Large intestine (tissue), 3 donors: ENCODE measurements around the gene NEURL1. TPM values are rescaled to one million over a fixed set of nuclear protein-coding genes. Genes with fewer than 3 reads are reported as not detected.
A peak's percentile ranks its signal among the peaks of the same experiment; 100 is the strongest.

ENCODE experiments used
- DNase-seq, 2 donors: peaks; one replicate each; pipeline versions ENCODE4 v3.0.0 to v3.0.0-alpha.2; 2013
- H3K27ac ChIP-seq: one replicate; pipeline ENCODE4 v1.5.1; 2013; ENCODE audit warnings: low read length
- H3K27me3 ChIP-seq: 2 replicates; pipeline ENCODE4 v1.6.1; 2013; ENCODE audit warnings: low read length; ENCODE audit not compliant: control insufficient read depth, insufficient read depth
- H3K36me3 ChIP-seq: 2 replicates; pipeline ENCODE4 v1.6.1; 2013; ENCODE audit warnings: low read length; ENCODE audit not compliant: control insufficient read depth, insufficient read depth
- H3K4me1 ChIP-seq: one replicate; pipeline ENCODE4 v1.6.1; 2013; ENCODE audit warnings: low read length; ENCODE audit not compliant: control insufficient read depth, insufficient read depth
- H3K4me3 ChIP-seq: one replicate; pipeline ENCODE4 v1.5.1; 2013; ENCODE audit warnings: low read length
- H3K9me3 ChIP-seq: one replicate; pipeline ENCODE4 v1.6.1; 2013; ENCODE audit warnings: mild to moderate bottlenecking, low read depth, low read length, moderate library complexity; ENCODE audit not compliant: control insufficient read depth
- WGBS: methylation state at CpG from one replicate; pipeline ENCODE4 v1.1.5; 2013; ENCODE audit warnings: low lambda C conversion rate; ENCODE audit not compliant: insufficient coverage; 5-methylcytosine and 5-hydroxymethylcytosine counted together
- polyA plus RNA-seq: library from polyadenylated mRNA; unstranded; fragments of 120-200 nt; gene quantifications from one replicate; pipeline ENCODE4 v1.2.1, GENCODE V29; 2013

The NEURL1 gene
- polyA plus RNA-seq, 1 donor: 34.9 TPM

GRCh38 chr10:103576076-103576471 is 82.6 kb downstream of the NEURL1 start:
- Histone ChIP-seq H3K36me3 (peaks cover 4% of the 10 kb centered on the region), H3K4me3 (no peak overlapping the region), H3K9me3 (no peaks in the 10 kb centered on the region), H3K27ac (peak overlapping the region; percentile 7), H3K27me3 (no peaks in the 10 kb centered on the region), H3K4me1 (peaks cover 74% of the 10 kb centered on the region)
- no CpG with 5 or more reads among the region's 1 CpG for WGBS
- no peak for DNase-seq

- Histone ChIP-seq H3K36me3 (peaks cover 4% of the 10 kb centered on the region), H3K27me3 (no peaks in the 10 kb centered on the region), H3K27ac (peak overlapping the region; percentile 78), H3K4me3 (no peak overlapping the region), H3K4me1 (peaks cover 67% of the 10 kb centered on the region), H3K9me3 (no peaks in the 10 kb centered on the region)
- DNase-seq: peak in 1 of 2 donors; percentile 58
- no CpG with 5 or more reads among the region's 2 CpGs for WGBS
Observed at GRCh38 chr10:103576862-103577261, 83.4 kb downstream of the NEURL1 start.

- no CpG with 5 or more reads among the region's 15 CpGs for WGBS
- Histone ChIP-seq H3K36me3 (no peaks in the 10 kb centered on the region), H3K27ac (peak overlapping the region; percentile 78), H3K9me3 (no peaks in the 10 kb centered on the region), H3K4me1 (peaks cover 51% of the 10 kb centered on the region), H3K27me3 (no peaks in the 10 kb centered on the region), H3K4me3 (no peak overlapping the region)
- peak; percentile 82 to 92 for DNase-seq
Observed at GRCh38 chr10:103578782-103579382, 85.4 kb downstream of the NEURL1 start.

DNA sequence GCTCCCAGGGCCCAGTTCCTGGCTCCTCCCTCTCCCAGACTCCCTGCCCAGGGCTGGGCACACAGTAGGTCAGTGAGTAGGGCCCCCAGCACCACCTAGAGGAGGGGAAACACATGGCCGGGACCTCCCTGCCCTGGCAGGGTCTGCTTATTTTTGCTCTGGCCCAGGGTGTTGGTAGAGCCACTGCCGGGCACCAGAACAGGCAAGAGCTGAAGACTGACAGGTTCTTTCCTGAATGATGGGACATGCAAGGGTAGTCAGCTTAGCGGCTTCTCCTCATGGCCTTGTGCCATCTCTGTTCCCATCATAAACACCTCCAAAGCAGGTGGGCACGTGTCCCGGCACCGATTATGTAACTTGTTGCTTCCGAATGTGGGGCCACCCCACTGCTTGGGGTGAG is 86.5 kb downstream of the NEURL1 start:
- no peak overlapping the region for H3K27ac ChIP-seq

GRCh38 chr10:103580430-103580829 is 86.9 kb downstream of the NEURL1 start:
- H3K36me3 ChIP-seq: no peaks in the 10 kb centered on the region
- 92% methylated on average over 2 of the region's 7 CpGs for WGBS
- H3K4me1 ChIP-seq: peaks cover 44% of the 10 kb centered on the region
- no peak for DNase-seq
- no peak overlapping the region for H3K27ac ChIP-seq
- H3K27me3 ChIP-seq: no peaks in the 10 kb centered on the region
- H3K9me3 ChIP-seq: peaks cover 7% of the 10 kb centered on the region
- H3K4me3 ChIP-seq: no peak overlapping the region

More for the DNA sequence above, 86.5 kb downstream of the NEURL1 start:
- no peaks in the 10 kb centered on the region for H3K27me3 ChIP-seq
- no CpG with 5 or more reads among the region's 7 CpGs for WGBS
- peaks cover 5% of the 10 kb centered on the region for H3K9me3 ChIP-seq
- H3K4me1 ChIP-seq: peaks cover 49% of the 10 kb centered on the region
- no peak overlapping the region for H3K4me3 ChIP-seq
- no peaks in the 10 kb centered on the region for H3K36me3 ChIP-seq
- no peak for DNase-seq

DNA sequence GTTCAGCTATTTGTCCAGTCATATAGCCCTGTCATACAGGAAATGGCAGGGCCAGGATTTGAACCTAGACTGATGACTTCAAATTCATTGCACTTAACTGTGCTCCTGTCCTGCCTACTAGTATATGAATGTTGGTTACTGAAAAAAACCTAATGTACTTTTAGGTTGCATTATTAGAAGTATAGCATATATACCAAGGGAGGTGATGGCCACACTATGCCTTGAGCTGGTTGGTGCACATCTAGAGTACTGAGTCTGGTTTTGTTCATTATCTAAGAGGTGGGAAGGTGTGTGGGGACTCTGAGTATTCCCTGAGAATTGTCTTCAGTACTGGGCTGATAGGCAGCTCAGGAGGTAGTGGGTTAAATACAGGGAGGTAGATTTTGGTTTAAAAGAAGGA is 88.0 kb downstream of the NEURL1 start:
- Histone ChIP-seq H3K4me3 (no peak overlapping the region), H3K27me3 (no peaks in the 10 kb centered on the region), H3K27ac (no peak overlapping the region)

DNA sequence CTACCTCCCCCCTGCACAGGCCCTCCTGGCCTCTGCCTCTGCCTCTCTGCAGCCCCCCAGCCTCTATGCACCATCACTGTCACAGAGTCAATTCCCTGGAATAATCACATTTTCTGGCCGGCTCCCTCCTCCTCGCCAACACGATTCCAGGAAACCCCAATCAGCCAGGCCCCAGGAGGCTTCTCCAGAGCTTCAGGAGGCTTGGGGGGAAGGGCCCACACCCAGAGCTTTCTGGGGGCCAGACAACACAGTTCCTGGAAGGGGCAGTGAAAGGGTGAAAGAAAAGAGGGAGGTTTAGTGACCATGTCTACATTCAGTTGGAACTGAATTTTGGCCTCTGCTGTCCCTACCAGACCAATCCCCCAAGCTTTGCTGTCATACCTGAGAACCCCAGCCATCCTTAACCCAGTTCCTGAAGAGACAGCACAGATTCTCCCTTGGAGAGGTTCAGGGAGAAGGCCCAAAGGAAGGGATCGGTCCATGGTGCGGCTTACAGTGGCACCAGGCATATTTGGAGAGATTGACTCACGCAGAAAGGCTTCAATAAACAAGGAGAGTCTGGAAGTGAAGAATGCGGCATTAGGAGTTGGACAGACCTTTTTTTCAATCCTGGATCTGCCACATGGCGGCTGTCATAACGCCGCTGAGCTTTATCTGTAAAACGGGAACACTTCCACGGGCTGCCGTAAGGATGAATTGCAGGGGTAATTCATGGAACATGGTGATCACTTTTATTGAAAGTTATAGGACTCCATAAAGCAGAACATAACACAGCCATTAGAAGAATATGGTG is 89.0 kb downstream of the NEURL1 start:
- Histone ChIP-seq H3K36me3 (no peaks in the 10 kb centered on the region), H3K4me1 (peaks cover 27% of the 10 kb centered on the region), H3K27me3 (no peaks in the 10 kb centered on the region), H3K27ac (no peak overlapping the region), H3K4me3 (no peak overlapping the region), H3K9me3 (peaks cover 7% of the 10 kb centered on the region)
- DNase-seq: no peak
- 92% methylated on average over 8 of the region's 13 CpGs for WGBS

More for the DNA sequence above, 88.0 kb downstream of the NEURL1 start:
- no peak for DNase-seq
- Histone ChIP-seq H3K4me1 (peaks cover 38% of the 10 kb centered on the region), H3K9me3 (peaks cover 7% of the 10 kb centered on the region), H3K36me3 (no peaks in the 10 kb centered on the region)

GRCh38 chr10:103583871-103584215 is 90.3 kb downstream of the NEURL1 start:
- WGBS: 96% methylated on average over 4 of the region's 8 CpGs
- H3K9me3 ChIP-seq: peaks cover 7% of the 10 kb centered on the region

GRCh38 chr10:103584216-103585010 is 90.9 kb downstream of the NEURL1 start:
- no peak overlapping the region for H3K27ac ChIP-seq
- no peaks in the 10 kb centered on the region for H3K27me3 ChIP-seq
- H3K4me3 ChIP-seq: peak overlapping the region; percentile 44
- peak; percentile 66 to 79 for DNase-seq
- peaks cover 7% of the 10 kb centered on the region for H3K9me3 ChIP-seq
- peaks cover 16% of the 10 kb centered on the region for H3K4me1 ChIP-seq
- peaks cover under 1% of the 10 kb centered on the region for H3K36me3 ChIP-seq
- WGBS: no CpG with 5 or more reads among the region's 111 CpGs

More at GRCh38 chr10:103583871-103584215, 90.3 kb downstream of the NEURL1 start:
- peaks cover 16% of the 10 kb centered on the region for H3K4me1 ChIP-seq
- H3K27ac ChIP-seq: no peak overlapping the region
- H3K36me3 ChIP-seq: no peaks in the 10 kb centered on the region
- H3K27me3 ChIP-seq: no peaks in the 10 kb centered on the region
- DNase-seq: no peak
- H3K4me3 ChIP-seq: peak overlapping the region; percentile 44

DNA sequence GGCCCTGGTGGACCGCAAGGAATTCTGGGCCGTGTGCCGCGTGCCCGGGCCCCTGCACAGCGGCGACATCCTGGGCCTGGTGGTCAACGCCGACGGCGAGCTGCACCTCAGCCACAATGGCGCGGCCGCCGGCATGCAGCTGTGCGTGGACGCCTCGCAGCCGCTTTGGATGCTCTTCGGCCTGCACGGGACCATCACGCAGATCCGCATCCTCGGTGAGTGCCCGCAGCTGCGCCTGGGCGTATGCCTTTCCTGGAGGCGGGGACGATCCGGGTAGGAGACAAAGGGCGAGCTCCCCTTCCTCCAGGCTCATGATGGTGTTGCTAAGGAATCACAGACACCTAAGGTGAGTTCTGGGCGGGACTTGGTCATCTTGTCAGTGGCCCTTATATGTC is 91.5 kb downstream of the NEURL1 start:
- WGBS: no CpG with 5 or more reads among the region's 32 CpGs
- Histone ChIP-seq H3K9me3 (peaks cover 7% of the 10 kb centered on the region), H3K27ac (no peak overlapping the region), H3K27me3 (no peaks in the 10 kb centered on the region), H3K36me3 (peaks cover 5% of the 10 kb centered on the region), H3K4me1 (peaks cover 15% of the 10 kb centered on the region), H3K4me3 (no peak overlapping the region)
- DNase-seq: no peak
